Immature natural killer cell (primary cell): ENCODE measurements around the gene SMARCAL1. TPM values are rescaled to one million over a fixed set of nuclear protein-coding genes. Genes with fewer than 3 reads are reported as not detected.
"Not testable (repeated sequence)": the region's sequence is repeated elsewhere in the genome, so short reads cannot be mapped to it uniquely, and the experiment has no call there.

ENCODE experiments used
- DNase-seq, 3 donors: peaks; one replicate each; pipeline ENCODE4 v3.0.0; 2022; ENCODE audit warnings: mixed read lengths in 1 of 3
- H3K27ac Mint-ChIP-seq, 6 donors: one replicate each; pipeline ENCODE4 v1.8.0; 2020; ENCODE audit warnings: mixed read lengths in 6 of 6, mild to moderate bottlenecking in 5 of 6, inconsistent platforms in 4 of 6, moderate library complexity in 3 of 6
- H3K27me3 Mint-ChIP-seq, 3 donors: one replicate each; pipeline ENCODE4 v1.8.0; 2020 to 2021; ENCODE audit warnings: low read depth in 3 of 3, mild to moderate bottlenecking in 3 of 3, mixed read lengths in 3 of 3, moderate library complexity in 3 of 3, inconsistent platforms in 1 of 3
- H3K36me3 Mint-ChIP-seq, 3 donors: one replicate each; pipeline ENCODE4 v1.8.0; 2020; ENCODE audit warnings: mixed read lengths in 3 of 3, inconsistent platforms in 2 of 3, mild to moderate bottlenecking in 2 of 3
- H3K4me1 Mint-ChIP-seq, 2 donors: one replicate each; pipeline ENCODE4 v1.8.0; 2020; ENCODE audit warnings: inconsistent platforms in 2 of 2, mild to moderate bottlenecking in 2 of 2, mixed read lengths in 2 of 2, moderate library complexity in 1 of 2
- H3K4me3 Mint-ChIP-seq, 5 donors: one replicate each; pipeline ENCODE4 v1.8.0; 2020; ENCODE audit warnings: mild to moderate bottlenecking in 5 of 5, mixed read lengths in 5 of 5, inconsistent platforms in 3 of 5, moderate library complexity in 3 of 5
- H3K9me3 Mint-ChIP-seq, 6 donors: one replicate each; pipeline ENCODE4 v1.8.0; 2020; ENCODE audit warnings: mild to moderate bottlenecking in 6 of 6, mixed read lengths in 6 of 6, inconsistent platforms in 4 of 6, moderate library complexity in 3 of 6
- polyA plus RNA-seq, 3 donors: library from polyadenylated mRNA; unstranded; fragments of 300-500 nt; fragmentation: Illumina TruSeq; gene quantifications; one replicate each; pipeline ENCODE4 v1.2.3, GENCODE V29; 2021

SMARCAL1 gene
- polyA plus RNA-seq, 3 donors from 2014 or later, result 15.1 to 34.6 (median 15.2) TPM

DNA sequence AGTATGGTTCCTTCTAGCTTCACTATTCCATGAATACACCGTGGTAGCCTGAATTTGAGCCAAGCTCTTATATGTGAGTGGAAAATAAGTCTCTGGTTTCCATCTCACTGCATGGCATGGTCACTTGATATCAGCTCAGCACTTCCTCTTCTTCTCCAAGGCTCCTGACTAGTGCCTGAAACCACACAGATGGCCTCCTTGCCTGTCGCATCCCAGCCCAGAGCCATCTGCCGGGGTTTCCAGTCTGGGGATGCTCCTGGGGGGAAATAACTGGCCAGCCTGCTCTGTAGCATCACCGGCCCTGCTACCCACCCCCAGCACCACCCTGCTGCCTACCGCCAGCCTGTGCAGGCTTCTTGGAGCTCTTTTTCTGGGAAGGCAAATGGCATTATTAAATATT, 32.3 kb upstream of the SMARCAL1 start:
- Mint-ChIP-seq H3K27me3 (peaks cover 0 to 12% (median 2%) of the 10 kb centered on the region in 3 donors), H3K4me1 (no peaks in the 10 kb centered on the region)

DNA sequence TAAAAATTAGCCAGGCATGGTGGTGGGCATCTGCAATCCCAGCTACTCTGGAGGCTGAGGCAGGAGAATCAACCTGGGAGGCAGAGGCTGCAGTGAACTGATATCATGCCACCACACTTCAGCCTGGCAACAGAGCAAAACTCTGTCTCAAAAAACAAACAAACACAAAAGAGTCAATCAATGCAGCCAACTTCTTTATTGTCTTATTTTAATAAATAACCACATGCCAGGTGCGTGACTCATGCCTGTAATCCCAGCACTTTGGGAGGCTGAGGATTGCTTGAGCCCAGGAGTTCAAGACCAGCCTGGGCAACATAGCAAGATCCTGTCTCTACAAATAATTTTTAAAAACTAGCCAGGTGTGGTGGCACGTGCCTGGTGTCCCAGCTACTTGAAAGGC, 27.9 kb upstream of the SMARCAL1 start:
- peaks cover 8 to 17% of the 10 kb centered on the region in 2 donors for H3K4me1 Mint-ChIP-seq
- H3K27me3 Mint-ChIP-seq, H3K27ac Mint-ChIP-seq, DNase-seq, H3K4me3 Mint-ChIP-seq, H3K36me3 Mint-ChIP-seq, H3K9me3 Mint-ChIP-seq: not testable (repeated sequence)

More for the DNA sequence above, 32.3 kb upstream of the SMARCAL1 start:
- DNase-seq, result no peak
- Mint-ChIP-seq H3K4me3 (no peak overlapping the region), H3K9me3 (no peaks in the 10 kb centered on the region), H3K36me3 (peaks cover 0 to 4% (median 0%) of the 10 kb centered on the region in 3 donors), H3K27ac (no peak overlapping the region)

- H3K4me3 Mint-ChIP-seq, result no peak overlapping the region
- no peak for DNase-seq
- H3K36me3 Mint-ChIP-seq, result no peaks in the 10 kb centered on the region
- peaks cover 0 to 5% (median 2%) of the 10 kb centered on the region in 3 donors for H3K27me3 Mint-ChIP-seq
- H3K27ac Mint-ChIP-seq, result no peak overlapping the region
- no peaks in the 10 kb centered on the region for H3K9me3 Mint-ChIP-seq
- peaks cover 8 to 17% of the 10 kb centered on the region in 2 donors for H3K4me1 Mint-ChIP-seq
Observed at GRCh38 chr2:216385478-216385877, 26.8 kb upstream of the SMARCAL1 start.

DNA sequence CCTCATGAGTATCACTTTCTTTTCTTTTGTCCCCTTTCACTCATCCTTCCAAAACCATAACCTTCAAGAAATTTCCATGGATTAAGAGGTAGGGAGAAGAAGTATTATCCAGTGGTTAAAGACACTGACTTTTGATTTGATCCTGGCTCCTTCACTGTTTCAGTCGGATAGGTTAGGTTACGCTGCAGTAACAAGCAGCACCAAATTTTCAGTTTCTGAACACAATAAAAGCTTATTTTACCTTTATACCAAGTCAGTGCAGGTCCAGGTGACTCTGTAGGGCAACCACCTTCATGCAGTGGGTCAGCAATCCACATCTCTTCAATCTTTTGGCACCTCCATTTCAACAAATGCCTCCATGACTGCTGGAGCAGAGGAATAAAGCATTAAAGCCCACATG, 25.0 kb upstream of the SMARCAL1 start:
- Mint-ChIP-seq H3K27ac (no peak overlapping the region), H3K36me3 (no peaks in the 10 kb centered on the region), H3K4me3 (no peak overlapping the region), H3K9me3 (no peaks in the 10 kb centered on the region), H3K27me3 (peaks cover 1 to 5% (median 2%) of the 10 kb centered on the region in 3 donors), H3K4me1 (peaks cover 8 to 17% of the 10 kb centered on the region in 2 donors)
- DNase-seq, result no peak

DNA sequence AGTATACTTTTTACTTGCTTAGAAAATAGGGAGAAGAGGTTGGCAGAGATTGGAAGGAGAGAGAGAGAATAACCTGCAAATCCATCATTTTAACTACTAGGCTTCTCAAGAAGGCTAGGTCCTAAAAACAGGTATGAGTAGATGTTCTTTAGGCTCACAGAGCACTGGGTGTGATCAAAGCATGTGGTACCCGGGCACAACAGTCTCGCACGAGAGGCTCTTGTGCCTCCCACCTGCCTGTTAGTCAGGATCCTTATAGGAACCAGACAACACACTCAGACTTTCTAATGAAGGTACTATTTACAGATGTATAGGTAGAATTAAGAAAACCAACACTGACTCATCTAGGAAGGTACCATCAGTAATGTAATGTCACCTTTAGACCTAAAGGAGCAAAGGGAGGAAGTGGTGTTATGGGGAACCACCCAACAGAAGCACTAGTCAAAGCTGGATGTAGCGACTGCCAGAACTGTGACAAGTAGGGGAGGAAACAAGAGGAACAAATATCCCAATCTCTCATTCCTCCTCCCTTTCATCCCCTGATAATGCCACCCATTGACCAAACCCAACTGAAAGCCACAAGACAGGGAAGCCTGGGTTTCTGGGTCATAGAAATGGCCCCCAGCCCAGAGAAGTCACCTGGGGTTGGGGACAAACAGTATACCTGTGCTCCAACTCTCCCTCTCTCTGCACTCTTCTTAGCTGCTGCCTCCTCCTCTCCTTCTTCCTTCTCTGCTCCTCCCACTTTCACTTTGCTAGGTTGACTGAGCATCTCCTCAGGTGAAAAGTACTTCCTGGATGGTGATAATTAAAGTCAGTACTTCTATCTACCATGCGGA, 24.0 kb upstream of the SMARCAL1 start:
- Mint-ChIP-seq H3K4me3 (no peak overlapping the region), H3K27ac (no peak overlapping the region), H3K36me3 (no peaks in the 10 kb centered on the region), H3K9me3 (no peaks in the 10 kb centered on the region), H3K27me3 (peaks cover 1 to 5% (median 2%) of the 10 kb centered on the region in 3 donors), H3K4me1 (peaks cover 8 to 17% of the 10 kb centered on the region in 2 donors)
- no peak for DNase-seq

- DNase-seq, result no peak
- no peak overlapping the region for H3K4me3 Mint-ChIP-seq
- H3K36me3 Mint-ChIP-seq, result no peaks in the 10 kb centered on the region
Observed at GRCh38 chr2:216389570-216389969, 22.7 kb upstream of the SMARCAL1 start.

GRCh38 chr2:216391401-216391800, 20.9 kb upstream of the SMARCAL1 start:
- Mint-ChIP-seq H3K4me3 (no peak overlapping the region), H3K27ac (no peak overlapping the region), H3K4me1 (peaks cover 8 to 23% of the 10 kb centered on the region in 2 donors), H3K36me3 (no peaks in the 10 kb centered on the region), H3K27me3 (peaks cover 0 to 1% (median 0%) of the 10 kb centered on the region in 3 donors), H3K9me3 (no peaks in the 10 kb centered on the region)
- no peak for DNase-seq

More at GRCh38 chr2:216389570-216389969, 22.7 kb upstream of the SMARCAL1 start:
- peaks cover 8 to 18% of the 10 kb centered on the region in 2 donors for H3K4me1 Mint-ChIP-seq
- H3K27me3 Mint-ChIP-seq, result peaks cover 1 to 5% (median 2%) of the 10 kb centered on the region in 3 donors
- H3K27ac Mint-ChIP-seq, result no peak overlapping the region
- no peaks in the 10 kb centered on the region for H3K9me3 Mint-ChIP-seq

- no peak for DNase-seq
Observed at GRCh38 chr2:216392018-216392562, 20.2 kb upstream of the SMARCAL1 start.

GRCh38 chr2:216392945-216393840, 19.1 kb upstream of the SMARCAL1 start:
- Mint-ChIP-seq H3K27me3 (peaks cover 0 to 1% (median 0%) of the 10 kb centered on the region in 3 donors), H3K4me3 (no peak overlapping the region), H3K27ac (no peak overlapping the region), H3K9me3 (no peaks in the 10 kb centered on the region), H3K4me1 (peaks cover 8 to 14% of the 10 kb centered on the region in 2 donors), H3K36me3 (no peaks in the 10 kb centered on the region)
- no peak for DNase-seq

More at GRCh38 chr2:216392018-216392562, 20.2 kb upstream of the SMARCAL1 start:
- Mint-ChIP-seq H3K27ac (no peak overlapping the region), H3K36me3 (no peaks in the 10 kb centered on the region), H3K4me1 (peaks cover 8 to 23% of the 10 kb centered on the region in 2 donors), H3K9me3 (no peaks in the 10 kb centered on the region), H3K27me3 (peaks cover 0 to 1% (median 0%) of the 10 kb centered on the region in 3 donors), H3K4me3 (no peak overlapping the region)

DNA sequence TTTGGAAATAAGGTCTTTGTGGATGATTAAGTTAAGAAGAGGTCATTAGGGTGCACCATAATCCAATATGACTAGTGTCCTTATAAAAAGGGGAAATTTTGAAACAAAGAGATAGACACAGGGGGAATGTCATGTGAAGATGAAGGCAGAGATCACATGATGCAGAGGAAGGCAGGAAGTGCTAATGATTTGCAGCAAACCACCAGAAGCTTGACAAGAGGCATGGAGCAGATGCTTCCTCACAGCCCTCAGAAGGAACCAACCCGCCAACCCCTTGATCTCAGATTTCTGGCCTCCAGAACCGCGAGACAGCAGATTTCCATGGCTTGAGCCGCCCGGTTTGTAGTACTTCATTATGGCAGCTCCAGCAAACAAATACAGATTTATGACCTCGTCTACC, 17.4 kb upstream of the SMARCAL1 start:
- peaks cover 0 to 1% (median 0%) of the 10 kb centered on the region in 3 donors for H3K27me3 Mint-ChIP-seq
- no peak overlapping the region for H3K4me3 Mint-ChIP-seq
- no peaks in the 10 kb centered on the region for H3K9me3 Mint-ChIP-seq
- H3K36me3 Mint-ChIP-seq, result no peaks in the 10 kb centered on the region
- no peak for DNase-seq
- peaks cover 0 to 6% of the 10 kb centered on the region in 2 donors for H3K4me1 Mint-ChIP-seq
- no peak overlapping the region for H3K27ac Mint-ChIP-seq

- no peaks in the 10 kb centered on the region for H3K27me3 Mint-ChIP-seq
- no peaks in the 10 kb centered on the region for H3K36me3 Mint-ChIP-seq
- H3K4me1 Mint-ChIP-seq, result peaks cover 0 to 5% of the 10 kb centered on the region in 2 donors
- DNase-seq, result no peak
- no peaks in the 10 kb centered on the region for H3K9me3 Mint-ChIP-seq
- H3K27ac Mint-ChIP-seq, result no peak overlapping the region
- no peak overlapping the region for H3K4me3 Mint-ChIP-seq
Observed at GRCh38 chr2:216399621-216400020, 12.7 kb upstream of the SMARCAL1 start.

DNA sequence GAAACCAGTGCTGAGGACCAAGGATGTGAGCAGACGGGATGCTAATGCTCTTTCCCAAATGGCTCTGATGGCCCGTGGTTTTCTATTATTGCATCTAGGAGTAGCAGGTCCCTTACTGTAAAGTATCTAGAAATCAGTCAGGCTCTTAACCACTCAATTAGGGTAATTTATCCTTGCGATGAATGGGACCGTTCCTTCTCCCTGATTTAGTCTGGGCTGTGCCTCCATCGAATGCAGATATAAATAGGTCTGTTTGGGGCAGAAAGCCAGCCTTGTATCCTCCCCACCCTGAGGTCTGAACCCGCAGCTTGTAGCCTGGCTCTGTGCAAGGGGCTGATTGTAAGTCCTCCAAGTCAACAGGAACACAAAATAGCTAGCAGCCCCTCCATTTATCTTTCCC, 9.5 kb upstream of the SMARCAL1 start:
- Mint-ChIP-seq H3K36me3 (no peaks in the 10 kb centered on the region), H3K27ac (no peak overlapping the region), H3K4me1 (no peaks in the 10 kb centered on the region), H3K9me3 (no peaks in the 10 kb centered on the region), H3K27me3 (peaks cover 2 to 6% (median 3%) of the 10 kb centered on the region in 3 donors), H3K4me3 (no peak overlapping the region)
- no peak for DNase-seq

DNA sequence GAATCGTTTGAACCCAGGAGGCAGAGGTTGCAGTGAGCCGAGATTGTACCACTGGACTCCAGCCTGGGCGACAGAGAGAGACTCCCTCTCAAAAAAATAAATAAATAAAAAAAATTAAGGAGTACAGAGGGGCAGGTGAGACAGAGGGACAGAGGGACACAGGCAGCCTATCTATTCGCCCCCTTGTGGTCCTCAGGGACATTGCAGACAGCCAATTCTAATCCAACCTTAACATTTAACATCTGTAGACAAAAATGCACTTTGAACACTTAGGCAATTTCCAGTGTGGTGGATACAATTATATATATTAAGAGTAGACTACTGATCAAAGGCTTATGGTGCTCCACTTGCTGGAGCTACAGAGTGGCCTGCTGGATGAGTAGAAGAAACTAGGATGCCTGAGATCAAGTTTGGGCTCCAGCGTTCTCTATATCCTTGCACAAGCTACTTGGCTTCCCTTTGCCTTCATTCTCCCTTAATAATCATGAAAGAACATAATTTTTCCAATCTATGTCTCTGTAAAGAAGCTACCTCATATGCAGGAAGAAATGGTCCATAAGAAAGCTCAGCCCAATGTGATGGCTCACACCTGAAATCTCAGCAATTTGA, 8.2 kb upstream of the SMARCAL1 start:
- Mint-ChIP-seq H3K27me3 (peaks cover 3 to 6% (median 5%) of the 10 kb centered on the region in 3 donors), H3K4me1 (no peaks in the 10 kb centered on the region), H3K9me3 (no peaks in the 10 kb centered on the region), H3K27ac (no peak overlapping the region), H3K36me3 (no peaks in the 10 kb centered on the region), H3K4me3 (no peak overlapping the region)
- DNase-seq, result peak; percentile 40 to 49 (median 46)
